K562 (cell line): Measurements from ENCODE around the gene TAS2R8. TPM values are rescaled to one million over a fixed set of nuclear protein-coding genes. Genes with fewer than 3 reads are reported as not detected.

Experiments
- ATAC-seq: fragments of 200-7000 bp; cut with Tn5 transposase; 3 replicates; pipeline ENCODE4 v1.9.1; 2020; ENCODE audit warnings: moderate library complexity
- BruUV-seq: library from RNA; stranded (reverse); fragments of 400-500 nt; replicated peaks from 2 replicates; lab custom pipeline; 2021; lab: Mats Ljungman, UMichigan
- CTCF ChIA-PET: fragments of 300-600 bp; formaldehyde crosslinking; extraction: SDS; loops from one replicate; lab custom pipeline; 2021; ENCODE audit warnings: low intra/inter-chr PET ratio; lab: Yijun Ruan, JAX
- POLR2A ChIA-PET: fragments of 300-600, 350-650 bp; sonication (Branson Sonifier 250); formaldehyde crosslinking; extraction: SDS; loops from one replicate; lab custom pipeline; 2021; ENCODE audit warnings: antibody characterized with exemption, inconsistent platforms; lab: Yijun Ruan, JAX
- DNase-seq, 4 experiments: peaks; one replicate each; pipeline versions ENCODE4 v3.0.0 to v3.0.0-alpha.2; 2011 to 2018; ENCODE audit warnings: low spot score in 3 of 4, mixed read lengths in 3 of 4; ENCODE audit errors: extremely low read depth in 1 of 4
- FAIRE-seq: peaks from 2 replicates; lab custom pipeline; 2011; peaks lifted over from hg19 to GRCh38; lab: Jason Lieb, UNC
- H2AFZ ChIP-seq: 2 replicates; pipeline ENCODE4 v1.6.0; 2011; ENCODE audit warnings: low read depth, low read length, control low read depth, inconsistent platforms
- H3K27ac ChIP-seq: fragments of 200-600 bp; 3 replicates; pipeline ENCODE4 v1.8.0; 2011; ENCODE audit warnings: low read depth, mild to moderate bottlenecking, control low read depth, inconsistent platforms, low read length, moderate library complexity, mixed read lengths; ENCODE audit errors: extremely low read depth
- H3K27me3 ChIP-seq, 2 experiments: fragments of 300-600 bp in 1 of 2; 2 replicates in 1 of 2; 3 replicates in 1 of 2; pipeline versions ENCODE4 v1.6.0 to v1.8.0; 2011; ENCODE audit warnings: inconsistent platforms in 2 of 2, low read length in 2 of 2, mild to moderate bottlenecking in 1 of 2, mixed read lengths in 1 of 2, moderate library complexity in 1 of 2; ENCODE audit not compliant: control insufficient read depth in 2 of 2, insufficient read depth in 2 of 2
- H3K36me3 ChIP-seq: fragments of 300-600 bp; 3 replicates; pipeline ENCODE4 v1.8.0; 2011; ENCODE audit warnings: mild to moderate bottlenecking, low read length, inconsistent platforms; ENCODE audit not compliant: control insufficient read depth, insufficient read depth
- H3K4me1 ChIP-seq, 2 experiments: fragments of 200-600 bp in 1 of 2; replicated peaks in 1 of 2; 2 replicates in 1 of 2; 3 replicates in 1 of 2; pipeline versions ENCODE4 v1.5.1 to v1.8.0; 2011; ENCODE audit warnings: inconsistent platforms in 2 of 2, low read length in 2 of 2, mild to moderate bottlenecking in 1 of 2, mixed read lengths in 1 of 2, moderate library complexity in 1 of 2; ENCODE audit not compliant: control insufficient read depth in 2 of 2, insufficient read depth in 2 of 2
- H3K4me2 ChIP-seq: 2 replicates; pipeline ENCODE4 v1.6.1; 2011; ENCODE audit warnings: low read length, control low read depth, inconsistent platforms, mixed read lengths; ENCODE audit not compliant: insufficient read depth
- H3K4me3 ChIP-seq: fragments of 200-600 bp; sonication (generic), shearing (Covaris generic); 2 replicates; pipeline ENCODE4 v1.5.1; 2016; ENCODE audit warnings: control low read depth, inconsistent platforms
- H3K79me2 ChIP-seq: fragments of 200-600 bp; 3 replicates; pipeline ENCODE4 v1.8.0; 2011; ENCODE audit warnings: low read length, inconsistent platforms; ENCODE audit not compliant: control insufficient read depth, insufficient read depth
- H3K9ac ChIP-seq, 2 experiments: 2 replicates each; pipeline versions ENCODE4 v1.6.0 to v1.6.1; 2011; ENCODE audit warnings: low read depth in 2 of 2, low read length in 2 of 2, control low read depth in 1 of 2, inconsistent platforms in 1 of 2, mild to moderate bottlenecking in 1 of 2, mixed read lengths in 1 of 2; ENCODE audit not compliant: insufficient read depth in 1 of 2
- H3K9me1 ChIP-seq: one replicate; pipeline ENCODE4 v1.6.0; 2011; ENCODE audit warnings: inconsistent platforms, mild to moderate bottlenecking, low read length, moderate library complexity; ENCODE audit not compliant: control insufficient read depth, insufficient read depth
- H3K9me3 ChIP-seq: replicated peaks from 2 replicates; pipeline ENCODE4 v1.5.1; 2011; ENCODE audit warnings: low read depth, low read length, inconsistent platforms; ENCODE audit not compliant: control insufficient read depth, insufficient read depth
- H4K20me1 ChIP-seq: replicated peaks from 2 replicates; pipeline ENCODE4 v1.6.1; 2011; ENCODE audit warnings: low read length, inconsistent platforms, mixed read lengths; ENCODE audit not compliant: control insufficient read depth, insufficient read depth
- ZNF584 ChIP-seq: fragments of 200-800 bp; sonication (Bioruptor generic); IDR thresholded peaks from 2 replicates; pipeline ENCODE4 v1.6.1; 2016; ENCODE audit warnings: low read depth, mild to moderate bottlenecking, missing genetic modification characterization, missing compliant biosample characterization
- ZNF707 ChIP-seq: fragments of 250-450 bp; sonication (Bioruptor Pico); conservative IDR thresholded peaks from 2 replicates; pipeline ENCODE4 v1.8.0; 2022; ENCODE audit warnings: inconsistent platforms, mild to moderate bottlenecking, moderate library complexity
- WGBS: fragments of 100-300 bp; shearing (Covaris generic); methylation state at CpG from one replicate; pipeline ENCODE4 v1.1.6; 2016; ENCODE audit warnings: low coverage, mixed read lengths; ENCODE audit not compliant: insufficient coverage; ENCODE audit errors: missing lambda C conversion rate; 5-methylcytosine and 5-hydroxymethylcytosine counted together
- in situ Hi-C: fragments of 300-500 bp; cut with MboI; formaldehyde crosslinking; loops from 4 replicates; pipeline ENCODE4 v1.15.0; 2018; ENCODE audit warnings: inconsistent platforms, mixed read lengths
- intact Hi-C: fragments of 100-400 bp; cut with micrococcal nuclease; formaldehyde crosslinking; loops from 2 replicates; pipeline ENCODE4 v1.14.2; 2022
- polyA plus RNA-seq, 8 experiments: library from polyadenylated mRNA; depleted of rRNA in 4 of 8; stranded (reverse) in 5 of 8; unstranded in 3 of 8; fragments of >200 nt; fragmentation: Nextera tagmentation in 2 of 8; fragmentation: Illumina TruSeq in 1 of 8; extraction: Ambion mirVana in 2 of 8; extraction: Trizol in 1 of 8; gene quantifications; 2 replicates each; pipeline versions ENCODE4 v1.2.1 to v1.2.3, GENCODE V29; 2011 to 2014; ENCODE audit warnings: inconsistent platforms in 1 of 8, missing spikeins in 1 of 8
- small RNA-seq: library from RNA; depleted of rRNA; stranded (forward); fragments of <200 nt; gene quantifications from one replicate; pipeline ENCODE3, GENCODE V24; 2014
- total RNA-seq, 7 experiments: library from RNA; depleted of rRNA in 6 of 7; stranded (reverse); fragments of >200 nt in 6 of 7; fragmentation: Illumina TruSeq in 2 of 7; extraction: Trizol in 2 of 7; gene quantifications; 2 replicates each; pipeline versions ENCODE4 v1.2.1 to v1.2.3, GENCODE V29; 2011 to 2021; ENCODE audit warnings: low replicate concordance in 1 of 7

TAS2R8 gene
- total and polyA plus RNA-seq, 9 of the 15 experiments (the other 6 are each of a cell fraction or from before 2014, with no cell fraction given) = not detected

- FAIRE-seq = no peak
- in situ Hi-C loops (no loop called here), intact Hi-C loops (loop anchor here (10.0 kb wide), 1 partner anchor 521 kb away; no protein-coding TSS in a partner anchor)
- no peaks in the 10 kb centered on the region for H3K27me3 ChIP-seq
- H3K79me2 ChIP-seq = no peaks in the 10 kb centered on the region
- no peaks in the 10 kb centered on the region for H4K20me1 ChIP-seq
- H3K9me3 ChIP-seq = no peaks in the 10 kb centered on the region
- H3K4me3 ChIP-seq = no peak overlapping the region
- H2AFZ ChIP-seq = no peak overlapping the region
- WGBS = 0% methylated on average over 2 of the region's 4 CpGs
- no peaks in the 10 kb centered on the region for H3K9me1 ChIP-seq
- H3K27ac ChIP-seq = no peak overlapping the region
- H3K4me2 ChIP-seq = no peak overlapping the region
- no peak for ATAC-seq
- no peak overlapping the region for H3K9ac ChIP-seq
- POLR2A ChIA-PET = no interaction called here
- H3K4me1 ChIP-seq = no peaks in the 10 kb centered on the region
- BruUV-seq = no TSS peak
- CTCF ChIA-PET = no interaction called here
- H3K36me3 ChIP-seq = no peaks in the 10 kb centered on the region
- TF ChIP-seq ZNF707 (CRISPR knock-in tag) (peak; percentile 95), ZNF584 (CRISPR knock-in tag) (no peak)
- DNase-seq = no peak
These were observed 50.9 kb downstream of the TAS2R8 start for GRCh38 chr12:10756194-10756593.

Small RNA genes lying within 50 kb of the gene (small RNA-seq; reads per million reads assigned to genes)
- gene PRR4 = not detected

Other genes starting within 250 kb of the TAS2R8 start
Only the 7 nearest of the 15 such genes appear.
- 81.5 and 129 TPM in 2 replicates for gene YBX3, start 84.0 kb downstream of the TAS2R8 start, total RNA-seq (2014; rRNA removed)
- 86.4 and 100 TPM in 2 replicates for gene YBX3, start 84.0 kb downstream of the TAS2R8 start, total RNA-seq (2014; rRNA removed; fragmentation: Illumina TruSeq; extraction: Trizol)
- 72.3 and 75.3 TPM in 2 replicates for gene YBX3, start 84.0 kb downstream of the TAS2R8 start, total RNA-seq (2015; rRNA removed; fragmentation: Illumina TruSeq; extraction: Trizol)
- 196 and 210 TPM in 2 replicates for gene YBX3, start 84.0 kb downstream of the TAS2R8 start, total RNA-seq (2021)
- 36.7 and 64.4 TPM in 2 replicates for gene YBX3, start 84.0 kb downstream of the TAS2R8 start, polyA plus RNA-seq (2011; rRNA removed)
- gene YBX3, start 84.0 kb downstream of the TAS2R8 start, polyA plus RNA-seq (2014; fragmentation: Illumina TruSeq; extraction: Trizol) = 193 and 239 TPM in 2 replicates
- 10 to 100 TPM; 47.0 to 51.2 TPM for gene YBX3, start 84.0 kb downstream of the TAS2R8 start, polyA plus RNA-seq (2014; fragmentation: Nextera tagmentation; extraction: Ambion mirVana)
- 89.2 and 107 TPM in 2 replicates for gene YBX3, start 84.0 kb downstream of the TAS2R8 start, polyA plus RNA-seq (2014; rRNA removed)
- not detected in 2 replicates for gene TAS2R7, start 4.7 kb downstream of the TAS2R8 start, total RNA-seq (2014; rRNA removed)
- gene TAS2R7, start 4.7 kb downstream of the TAS2R8 start, total RNA-seq (2014; rRNA removed; fragmentation: Illumina TruSeq; extraction: Trizol) = not detected in 2 replicates
- gene TAS2R7, start 4.7 kb downstream of the TAS2R8 start, total RNA-seq (2015; rRNA removed; fragmentation: Illumina TruSeq; extraction: Trizol) = not detected in 2 replicates
- gene TAS2R7, start 4.7 kb downstream of the TAS2R8 start, total RNA-seq (2021) = not detected in 2 replicates
- not detected in 2 replicates for gene TAS2R7, start 4.7 kb downstream of the TAS2R8 start, polyA plus RNA-seq (2011; rRNA removed)
- gene TAS2R7, start 4.7 kb downstream of the TAS2R8 start, polyA plus RNA-seq (2014; fragmentation: Illumina TruSeq; extraction: Trizol) = not detected in 2 replicates
- not detected for gene TAS2R7, start 4.7 kb downstream of the TAS2R8 start, polyA plus RNA-seq (2014; fragmentation: Nextera tagmentation; extraction: Ambion mirVana)
- gene TAS2R7, start 4.7 kb downstream of the TAS2R8 start, polyA plus RNA-seq (2014; rRNA removed) = not detected in 2 replicates
- not detected in 2 replicates for gene TAS2R9, start 2.9 kb upstream of the TAS2R8 start, total RNA-seq (2014; rRNA removed)
- gene TAS2R9, start 2.9 kb upstream of the TAS2R8 start, total RNA-seq (2014; rRNA removed; fragmentation: Illumina TruSeq; extraction: Trizol) = not detected in 2 replicates
- not detected in 2 replicates for gene TAS2R9, start 2.9 kb upstream of the TAS2R8 start, total RNA-seq (2015; rRNA removed; fragmentation: Illumina TruSeq; extraction: Trizol)
- not detected in 2 replicates for gene TAS2R9, start 2.9 kb upstream of the TAS2R8 start, total RNA-seq (2021)
- not detected in 2 replicates for gene TAS2R9, start 2.9 kb upstream of the TAS2R8 start, polyA plus RNA-seq (2011; rRNA removed)
- gene TAS2R9, start 2.9 kb upstream of the TAS2R8 start, polyA plus RNA-seq (2014; fragmentation: Illumina TruSeq; extraction: Trizol) = not detected in 2 replicates
- not detected for gene TAS2R9, start 2.9 kb upstream of the TAS2R8 start, polyA plus RNA-seq (2014; fragmentation: Nextera tagmentation; extraction: Ambion mirVana)
- gene TAS2R9, start 2.9 kb upstream of the TAS2R8 start, polyA plus RNA-seq (2014; rRNA removed) = not detected in 2 replicates
- not detected in 2 replicates for gene TAS2R10, start 19.1 kb upstream of the TAS2R8 start, total RNA-seq (2014; rRNA removed)
- gene TAS2R10, start 19.1 kb upstream of the TAS2R8 start, total RNA-seq (2014; rRNA removed; fragmentation: Illumina TruSeq; extraction: Trizol) = 0.16 and 0.22 TPM in 2 replicates
- 0.51 and 0.53 TPM in 2 replicates for gene TAS2R10, start 19.1 kb upstream of the TAS2R8 start, total RNA-seq (2015; rRNA removed; fragmentation: Illumina TruSeq; extraction: Trizol)
- not detected in 2 replicates for gene TAS2R10, start 19.1 kb upstream of the TAS2R8 start, total RNA-seq (2021)
- gene TAS2R10, start 19.1 kb upstream of the TAS2R8 start, polyA plus RNA-seq (2011; rRNA removed) = not detected in 2 replicates
- gene TAS2R10, start 19.1 kb upstream of the TAS2R8 start, polyA plus RNA-seq (2014; fragmentation: Illumina TruSeq; extraction: Trizol) = not detected in 2 replicates
- not detected for gene TAS2R10, start 19.1 kb upstream of the TAS2R8 start, polyA plus RNA-seq (2014; fragmentation: Nextera tagmentation; extraction: Ambion mirVana)
- gene TAS2R10, start 19.1 kb upstream of the TAS2R8 start, polyA plus RNA-seq (2014; rRNA removed) = not detected in 2 replicates
- 0.45 and 1.6 TPM in 2 replicates for gene PRR4, start 42.2 kb upstream of the TAS2R8 start, total RNA-seq (2014; rRNA removed)
- gene PRR4, start 42.2 kb upstream of the TAS2R8 start, total RNA-seq (2014; rRNA removed; fragmentation: Illumina TruSeq; extraction: Trizol) = 2.6 and 2.8 TPM in 2 replicates
- gene PRR4, start 42.2 kb upstream of the TAS2R8 start, total RNA-seq (2015; rRNA removed; fragmentation: Illumina TruSeq; extraction: Trizol) = 3.0 and 3.1 TPM in 2 replicates
- gene PRR4, start 42.2 kb upstream of the TAS2R8 start, total RNA-seq (2021) = 1.6 and 2.1 TPM in 2 replicates
- 0.89 and 2.8 TPM in 2 replicates for gene PRR4, start 42.2 kb upstream of the TAS2R8 start, polyA plus RNA-seq (2011; rRNA removed)
- gene PRR4, start 42.2 kb upstream of the TAS2R8 start, polyA plus RNA-seq (2014; fragmentation: Illumina TruSeq; extraction: Trizol) = 3.2 and 5.0 TPM in 2 replicates
- 1 to 10 TPM; 1.8 to 3.3 TPM for gene PRR4, start 42.2 kb upstream of the TAS2R8 start, polyA plus RNA-seq (2014; fragmentation: Nextera tagmentation; extraction: Ambion mirVana)
- gene PRR4, start 42.2 kb upstream of the TAS2R8 start, polyA plus RNA-seq (2014; rRNA removed) = 1.4 TPM in 2 replicates
- 6.2 and 7.6 TPM in 2 replicates for gene PRH1, start 77.0 kb upstream of the TAS2R8 start, total RNA-seq (2014; rRNA removed)
- gene PRH1, start 77.0 kb upstream of the TAS2R8 start, total RNA-seq (2014; rRNA removed; fragmentation: Illumina TruSeq; extraction: Trizol) = 12.5 and 16.7 TPM in 2 replicates
- gene PRH1, start 77.0 kb upstream of the TAS2R8 start, total RNA-seq (2015; rRNA removed; fragmentation: Illumina TruSeq; extraction: Trizol) = 14.2 and 14.5 TPM in 2 replicates
- 4.1 and 6.0 TPM in 2 replicates for gene PRH1, start 77.0 kb upstream of the TAS2R8 start, total RNA-seq (2021)
- 3.4 and 4.1 TPM in 2 replicates for gene PRH1, start 77.0 kb upstream of the TAS2R8 start, polyA plus RNA-seq (2011; rRNA removed)
- 1.7 and 2.3 TPM in 2 replicates for gene PRH1, start 77.0 kb upstream of the TAS2R8 start, polyA plus RNA-seq (2014; fragmentation: Illumina TruSeq; extraction: Trizol)
- gene PRH1, start 77.0 kb upstream of the TAS2R8 start, polyA plus RNA-seq (2014; fragmentation: Nextera tagmentation; extraction: Ambion mirVana) = 1 to 10 TPM; 1.2 to 7.3 TPM
- 1.1 and 1.6 TPM in 2 replicates for gene PRH1, start 77.0 kb upstream of the TAS2R8 start, polyA plus RNA-seq (2014; rRNA removed)
- gene TAS2R13, start 102.3 kb upstream of the TAS2R8 start, total RNA-seq (2014; rRNA removed) = 0.57 and 0.59 TPM in 2 replicates
- 1.1 and 1.7 TPM in 2 replicates for gene TAS2R13, start 102.3 kb upstream of the TAS2R8 start, total RNA-seq (2014; rRNA removed; fragmentation: Illumina TruSeq; extraction: Trizol)
- gene TAS2R13, start 102.3 kb upstream of the TAS2R8 start, total RNA-seq (2015; rRNA removed; fragmentation: Illumina TruSeq; extraction: Trizol) = 1.4 and 1.6 TPM in 2 replicates
- gene TAS2R13, start 102.3 kb upstream of the TAS2R8 start, total RNA-seq (2021) = 0.44 and 0.49 TPM in 2 replicates
- 0.19 and 0.26 TPM in 2 replicates for gene TAS2R13, start 102.3 kb upstream of the TAS2R8 start, polyA plus RNA-seq (2011; rRNA removed)
- 0.07 TPM in 1 of 2 replicates, not detected in the other for gene TAS2R13, start 102.3 kb upstream of the TAS2R8 start, polyA plus RNA-seq (2014; fragmentation: Illumina TruSeq; extraction: Trizol)
- not detected for gene TAS2R13, start 102.3 kb upstream of the TAS2R8 start, polyA plus RNA-seq (2014; fragmentation: Nextera tagmentation; extraction: Ambion mirVana)
- gene TAS2R13, start 102.3 kb upstream of the TAS2R8 start, polyA plus RNA-seq (2014; rRNA removed) = not detected in 2 replicates